Stimulated activated CD8-positive, alpha-beta memory T cell treated with anti-CD3 and anti-CD28 coated beads, Interleukin-15, amount 100 ng/mL, for 48 hours (primary cell): Measurements from ENCODE around the gene VSIG2.

Experiments used
- DNase-seq, 2 donors: peaks; one replicate each; pipeline ENCODE4 v3.0.0-alpha.2; 2020; ENCODE audit warnings: low read depth in 2 of 2

Gene VSIG2

DNA sequence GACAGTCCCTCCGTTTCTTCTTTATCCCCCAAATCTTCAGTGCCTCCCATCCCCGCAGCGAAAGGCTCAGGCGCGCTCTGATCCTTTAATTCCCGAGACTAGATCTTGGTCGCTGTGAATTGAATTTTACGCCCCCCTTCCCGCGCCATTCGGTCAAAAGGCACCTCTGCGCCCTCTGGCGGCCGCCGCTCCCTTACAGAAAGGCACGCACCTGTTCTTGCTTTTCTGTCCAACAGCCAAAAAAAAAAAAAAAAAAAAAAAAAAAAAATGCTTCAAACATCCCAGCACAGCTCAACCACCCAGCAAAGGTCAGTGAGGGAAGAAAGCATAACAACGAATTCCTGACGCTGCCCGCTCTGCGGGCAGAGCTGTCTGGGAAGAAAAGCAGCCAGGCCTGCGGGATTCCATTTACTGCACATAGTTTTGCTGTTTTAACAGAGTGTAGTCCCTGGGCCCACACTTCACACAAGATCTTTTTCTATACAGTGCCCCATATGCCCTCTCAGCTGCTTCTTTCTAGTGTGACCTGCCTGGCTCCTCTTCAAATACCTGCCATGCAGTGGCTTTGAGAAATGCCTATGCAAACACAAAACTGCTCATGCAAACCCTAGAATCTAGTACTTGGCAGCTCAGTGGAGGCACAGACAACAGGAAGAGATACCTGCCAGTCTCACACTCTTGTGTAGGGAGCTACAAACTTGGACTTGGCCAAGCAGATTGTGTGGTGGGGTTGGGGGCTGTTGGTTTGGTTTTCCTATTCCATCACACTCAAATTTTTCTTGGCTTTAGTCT, 11.3 kb upstream of the VSIG2 start:
- peak; percentile 66 to 67 for DNase-seq

DNA sequence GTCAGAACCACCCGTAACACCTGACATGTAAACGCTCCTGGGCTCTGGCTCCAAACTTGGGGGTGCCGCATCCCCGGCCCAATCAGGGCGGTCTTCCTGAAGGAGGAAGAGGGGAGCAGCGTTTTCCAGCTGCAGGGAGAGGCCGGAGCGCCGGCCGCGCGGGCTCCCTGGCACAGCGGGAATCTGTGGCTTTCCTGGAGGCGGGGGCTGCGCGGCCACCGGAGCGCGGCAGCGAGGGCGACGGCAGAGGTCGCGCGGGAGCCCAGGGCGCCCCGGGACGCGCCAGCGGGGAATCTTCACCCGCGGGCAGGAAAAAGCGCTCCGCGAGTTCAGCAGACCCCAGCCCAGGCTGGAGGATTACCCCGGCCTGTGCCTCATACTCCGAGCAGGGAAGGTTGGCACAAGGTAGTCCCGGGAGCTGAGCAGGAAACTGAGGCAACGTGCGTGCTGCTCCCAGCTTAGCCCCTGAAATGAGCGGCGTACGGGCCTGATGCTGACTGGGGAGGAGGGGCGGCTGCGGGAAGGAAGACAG, 10.6 kb upstream of the VSIG2 start:
- DNase-seq = no peak

DNA sequence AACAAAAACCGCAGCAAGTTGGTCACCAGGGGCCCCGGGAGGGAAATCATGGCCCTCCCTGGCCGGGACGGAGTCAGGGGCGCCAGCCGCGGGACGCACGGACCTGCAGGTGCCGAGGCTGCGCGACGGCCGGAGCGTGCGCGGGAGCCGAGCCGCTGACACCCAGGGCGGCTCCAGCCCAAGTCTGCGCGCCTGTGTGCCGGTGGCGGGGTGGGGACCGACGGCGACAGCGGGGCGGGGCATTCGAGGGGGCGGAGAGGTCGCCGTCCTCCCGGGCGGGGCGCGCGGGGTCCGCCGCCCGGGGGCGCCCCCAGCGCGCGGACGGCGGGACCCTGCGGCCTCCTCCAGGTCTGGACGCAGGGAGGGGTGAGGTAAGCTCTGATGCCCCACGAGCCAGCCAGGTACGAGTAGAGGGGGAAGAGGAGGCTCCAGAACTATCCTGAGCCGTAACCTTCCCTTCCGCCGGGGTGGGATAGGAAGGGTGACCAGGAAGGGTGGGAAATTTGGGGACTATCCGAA, 10.1 kb upstream of the VSIG2 start, which contains the start of gene ESAM:
Gene ESAM, minus strand, starts transcription at position 186 of the 519 bp plus-strand sequence. Its CDS starts 136 bp downstream, at position 50.
- DNase-seq = peak; percentile 50 to 63

DNA sequence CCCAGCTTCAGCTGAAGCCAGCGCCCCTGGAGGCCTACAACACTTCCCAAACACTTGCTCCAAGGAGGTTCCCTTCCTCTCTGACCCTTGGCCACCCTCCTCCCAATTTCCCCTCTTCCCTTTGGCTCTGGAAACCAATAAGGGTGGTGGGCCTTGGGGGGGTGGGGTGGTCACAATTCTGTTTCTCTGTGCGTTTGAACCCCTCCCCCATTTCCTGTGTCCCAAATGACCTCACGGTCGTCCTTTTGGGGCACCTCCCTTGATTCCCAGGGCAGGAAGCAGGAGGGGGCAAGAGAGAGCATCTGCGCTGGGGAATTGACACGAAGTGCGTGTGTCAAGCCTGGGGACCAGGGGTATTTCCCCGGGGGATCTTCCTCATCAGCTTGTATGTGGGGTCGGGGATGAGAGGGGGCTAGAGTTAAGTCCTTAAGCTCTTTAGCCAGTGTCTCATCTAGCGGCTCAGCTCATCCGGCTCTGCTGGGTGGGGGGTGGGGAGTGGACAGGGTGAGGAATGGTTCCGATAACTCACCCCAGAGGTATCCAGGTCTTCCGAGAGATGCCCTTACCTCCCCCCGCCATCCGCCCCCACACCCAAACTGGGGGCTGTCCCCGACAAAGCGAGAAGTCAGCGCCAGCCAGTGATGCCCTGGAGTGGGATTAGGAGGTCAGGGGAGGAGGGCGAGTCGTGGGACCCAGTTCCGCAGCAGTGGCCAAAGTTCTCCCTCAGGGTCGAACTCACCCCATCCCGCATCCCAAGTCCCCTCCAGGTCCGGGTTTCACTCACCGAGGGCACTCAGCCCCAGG, 9.4 kb upstream of the VSIG2 start:
- DNase-seq = no peak

DNA sequence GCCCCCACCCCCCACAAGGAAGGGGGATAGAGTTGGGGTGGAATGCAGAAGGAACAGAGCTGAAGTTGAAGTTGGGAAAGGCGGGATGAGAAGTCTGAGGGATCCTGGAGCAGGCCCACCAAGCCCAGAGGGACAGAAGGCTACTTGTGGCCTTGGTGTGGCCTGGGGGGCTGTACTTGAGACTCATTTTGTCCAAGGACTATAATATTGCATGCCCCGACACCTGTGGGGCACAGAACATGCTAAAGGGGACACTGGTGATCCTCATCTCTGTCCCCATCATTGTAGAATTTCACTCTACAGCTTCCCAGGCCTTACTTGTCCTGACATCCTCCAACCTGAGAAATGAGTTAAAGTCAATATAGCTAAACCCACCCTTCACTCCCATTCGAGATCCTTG, 8.8 kb upstream of the VSIG2 start:
- DNase-seq = no peak

DNA sequence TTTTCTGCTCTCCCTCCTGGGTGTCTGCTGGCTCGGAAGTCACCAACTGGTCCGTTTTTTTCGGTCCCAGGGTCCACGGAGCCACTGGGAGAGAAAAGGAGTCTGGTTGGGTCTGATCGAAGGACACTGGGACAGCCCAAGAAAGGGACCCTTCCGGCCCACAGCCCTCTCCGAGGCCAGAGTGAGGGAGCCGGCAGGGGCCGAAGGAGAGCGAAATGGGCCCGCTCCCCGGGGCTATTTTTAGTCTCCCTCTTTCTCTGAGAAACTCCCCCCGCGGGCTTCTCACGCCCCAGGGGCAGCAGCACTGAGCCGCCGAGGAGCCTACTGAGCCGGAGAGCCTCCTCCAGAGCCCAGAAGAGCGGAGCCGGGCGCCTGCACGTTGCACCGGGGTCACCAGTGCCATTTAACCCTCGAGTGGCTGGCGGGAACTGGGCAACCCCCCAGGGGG, 8.2 kb upstream of the VSIG2 start:
- no peak for DNase-seq

DNA sequence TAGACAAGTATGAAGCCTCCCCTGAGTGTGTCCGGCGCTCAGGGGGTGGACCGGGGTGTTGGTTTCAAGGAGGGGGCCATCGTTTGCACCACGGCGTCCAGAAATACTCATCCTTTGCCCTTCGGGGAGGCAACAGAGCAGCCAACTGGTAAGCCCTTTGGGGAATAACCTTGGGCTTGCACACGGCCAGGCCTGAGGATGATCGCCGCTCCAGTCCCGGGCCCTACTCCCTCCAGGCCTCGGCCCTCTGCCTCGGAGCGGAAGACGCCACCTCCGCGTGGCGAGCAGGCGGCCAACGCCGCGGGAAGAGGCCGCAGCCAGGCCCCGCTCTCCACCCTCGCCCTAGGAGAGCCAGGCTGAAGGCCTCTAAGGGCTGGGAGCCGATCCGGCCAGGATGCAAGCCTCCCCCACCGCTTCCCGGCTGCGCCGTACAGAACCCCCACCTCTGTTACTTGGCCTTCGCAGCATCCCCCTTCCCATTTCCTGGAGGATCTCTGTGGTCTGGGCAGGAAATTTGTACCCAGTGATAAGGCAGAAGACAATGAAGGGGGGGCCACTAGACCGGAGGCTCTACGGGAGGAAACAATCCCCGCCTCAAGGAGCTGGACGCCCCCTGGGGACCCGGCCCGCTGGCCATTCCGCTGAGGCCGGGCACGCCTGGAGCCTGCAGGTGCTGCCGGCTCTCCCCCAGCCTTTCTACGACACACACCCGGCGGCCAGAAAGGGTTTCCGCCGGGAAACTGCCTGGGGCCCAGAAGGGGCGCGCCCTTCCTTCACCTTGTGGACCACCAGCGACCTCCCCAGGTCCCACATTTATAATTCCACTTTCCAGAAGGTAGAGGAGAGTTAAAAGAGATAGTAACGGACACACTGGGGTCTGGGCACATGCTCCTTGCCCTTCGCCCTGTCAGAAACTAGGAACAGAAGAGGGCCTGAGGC, 7.5 kb upstream of the VSIG2 start:
- DNase-seq = no peak

DNA sequence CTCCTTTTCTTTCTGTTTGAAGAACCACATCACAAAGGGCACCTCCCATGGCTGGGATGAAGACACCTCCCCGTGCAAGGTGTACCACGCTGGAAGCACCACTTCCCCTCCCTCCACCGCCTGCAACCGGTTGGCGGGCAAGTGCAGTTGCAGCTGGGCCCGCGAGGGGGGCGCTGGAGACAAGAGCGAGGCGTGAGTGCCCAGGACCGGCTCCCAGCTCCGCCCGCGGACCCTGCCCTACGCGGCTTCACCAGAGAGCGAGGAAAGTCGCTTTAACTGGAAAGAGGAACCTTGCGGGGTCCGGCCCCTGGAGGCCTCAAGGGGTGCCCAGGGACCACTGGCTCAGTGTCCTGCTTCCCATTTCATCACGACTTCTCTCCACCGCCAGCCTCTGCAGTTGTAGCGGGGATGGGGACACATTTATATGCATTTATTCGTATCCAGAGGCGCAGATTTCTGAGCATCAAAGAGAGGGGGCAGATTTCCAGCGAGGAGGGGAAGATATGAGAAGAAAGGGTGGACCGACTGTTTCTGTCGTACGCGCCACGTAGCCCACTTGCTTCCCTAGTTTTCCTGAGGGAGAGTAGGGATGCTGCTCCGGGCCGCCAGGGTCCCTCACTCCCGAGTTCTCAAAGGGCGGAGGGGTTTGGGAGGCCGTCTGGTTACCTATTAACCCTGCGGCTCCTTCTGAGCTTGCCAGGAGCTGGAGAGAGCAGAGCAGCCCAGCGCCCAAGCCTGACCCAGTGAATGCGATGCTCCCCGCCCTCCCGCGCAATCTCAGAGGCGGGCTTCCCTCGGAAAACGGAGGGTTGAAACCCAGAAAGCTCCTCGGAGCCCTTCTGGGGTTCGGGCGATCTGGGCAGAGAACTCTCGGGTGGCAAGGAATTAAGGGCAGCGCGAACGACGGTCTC, 6.6 kb upstream of the VSIG2 start:
- DNase-seq = peak; percentile 56 to 63

DNA sequence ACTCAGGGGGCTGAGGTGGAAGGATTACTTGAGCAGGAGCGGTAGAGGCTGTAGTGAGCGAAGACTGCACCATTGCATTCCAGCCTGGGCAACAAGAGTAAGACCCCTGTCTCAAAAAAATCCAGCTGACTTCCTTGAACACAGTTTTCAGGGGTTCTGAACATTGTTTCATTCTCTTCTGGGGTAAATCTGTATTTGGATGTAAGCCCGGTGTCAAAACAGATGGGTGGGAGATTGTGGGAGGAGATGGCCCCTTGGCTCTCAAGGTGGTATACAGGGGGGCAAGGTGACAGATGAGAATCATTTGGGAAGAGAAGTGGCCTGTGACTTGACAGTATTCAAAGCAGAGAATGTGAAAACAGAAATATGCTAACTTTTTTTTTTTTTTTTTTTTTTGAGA, 5.3 kb upstream of the VSIG2 start:
- DNase-seq = no peak

DNA sequence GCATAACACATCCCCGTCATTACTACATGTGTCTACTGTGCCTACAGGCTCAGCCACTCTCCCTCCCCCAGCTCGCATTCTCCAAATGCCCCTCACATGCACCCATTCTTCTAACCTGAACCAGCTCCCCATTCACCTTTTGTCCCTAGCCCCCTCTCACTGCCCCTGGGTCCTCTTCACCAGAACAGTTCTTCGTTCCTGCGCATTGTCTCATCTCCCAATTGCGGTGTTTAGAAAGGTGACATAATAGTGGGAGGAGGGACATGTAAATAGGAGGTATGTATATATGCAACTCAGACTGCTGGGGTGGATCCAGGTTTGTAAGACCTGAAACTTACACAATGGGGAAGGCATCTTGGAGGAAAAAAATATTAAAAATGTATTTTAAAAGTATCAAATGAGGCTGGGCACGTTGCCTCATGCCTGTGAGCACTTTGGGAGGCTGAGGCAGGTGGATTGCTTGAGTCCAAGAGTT, 4.7 kb upstream of the VSIG2 start:
- no peak for DNase-seq

DNA sequence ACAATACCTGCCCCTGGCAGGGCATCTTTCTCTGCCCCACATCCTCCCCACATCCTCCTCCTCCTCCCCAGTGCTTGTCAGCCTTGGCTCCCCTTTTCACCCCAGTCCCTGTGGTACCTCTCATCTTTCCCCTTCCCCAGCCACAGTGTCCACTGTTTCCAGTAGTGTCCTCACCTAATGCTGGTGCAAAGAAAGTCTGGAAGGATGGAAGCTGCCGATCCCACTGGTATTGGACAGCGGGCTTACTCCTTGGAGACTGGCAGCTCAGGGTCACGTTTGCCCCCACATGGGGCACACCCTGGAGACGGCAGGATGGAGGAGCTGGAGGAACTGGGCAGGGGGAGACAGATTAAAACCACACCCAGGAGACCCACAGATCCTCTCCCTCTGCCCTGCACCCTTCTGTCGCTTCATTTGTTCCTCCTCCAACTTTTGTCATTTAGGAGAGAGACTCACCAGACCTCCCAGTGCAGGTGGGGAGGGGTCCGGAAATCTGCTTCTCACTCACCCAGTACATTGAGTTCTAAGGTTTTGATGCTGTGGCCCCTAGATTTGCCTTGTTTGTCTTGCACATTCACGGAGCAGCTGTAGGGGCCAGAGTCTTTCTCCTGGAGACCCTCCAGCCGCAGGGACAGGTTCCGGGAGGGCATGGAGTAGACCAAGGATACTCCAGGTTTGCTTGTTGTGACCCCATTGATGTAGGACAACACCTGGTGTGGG, 4.1 kb upstream of the VSIG2 start:
- DNase-seq = no peak

DNA sequence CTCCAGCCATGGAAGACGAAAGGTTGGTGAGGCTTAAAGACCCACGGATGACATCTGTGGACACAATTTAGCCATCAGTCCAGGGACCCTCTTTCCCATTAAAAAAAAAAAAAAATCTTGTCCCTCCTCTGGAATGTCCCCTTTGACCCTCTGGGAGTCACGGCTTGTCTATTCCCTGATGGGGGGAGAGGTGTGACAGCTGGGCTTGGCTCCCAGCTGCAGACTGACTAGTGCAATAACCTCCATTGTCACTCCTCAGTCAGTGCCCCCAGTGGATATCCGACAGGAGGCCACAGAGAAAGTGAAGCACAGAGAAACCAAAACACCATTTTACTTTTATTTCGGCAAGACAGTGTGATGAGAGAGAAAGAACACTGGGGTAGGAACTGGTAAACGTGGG, 2.7 kb upstream of the VSIG2 start:
- DNase-seq = no peak

DNA sequence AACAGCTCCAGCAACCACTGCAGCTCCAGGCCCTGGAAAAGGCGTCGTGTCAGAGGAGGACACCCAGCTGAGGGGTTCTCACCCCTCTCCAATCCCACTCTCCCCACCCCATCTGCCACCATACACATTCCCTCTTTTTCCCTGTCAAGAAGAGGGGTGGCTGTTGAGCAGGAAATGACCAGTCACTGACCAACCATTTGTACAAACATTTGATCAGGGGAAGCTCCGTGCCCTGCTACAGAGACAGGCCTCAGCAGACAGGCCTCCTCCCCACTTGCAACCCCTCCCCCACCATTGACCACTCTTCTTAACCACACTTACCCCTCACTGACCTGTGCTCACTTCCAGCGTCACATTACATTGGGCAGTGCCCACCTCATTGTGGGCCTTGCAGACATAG, 2.3 kb upstream of the VSIG2 start:
- no peak for DNase-seq

DNA sequence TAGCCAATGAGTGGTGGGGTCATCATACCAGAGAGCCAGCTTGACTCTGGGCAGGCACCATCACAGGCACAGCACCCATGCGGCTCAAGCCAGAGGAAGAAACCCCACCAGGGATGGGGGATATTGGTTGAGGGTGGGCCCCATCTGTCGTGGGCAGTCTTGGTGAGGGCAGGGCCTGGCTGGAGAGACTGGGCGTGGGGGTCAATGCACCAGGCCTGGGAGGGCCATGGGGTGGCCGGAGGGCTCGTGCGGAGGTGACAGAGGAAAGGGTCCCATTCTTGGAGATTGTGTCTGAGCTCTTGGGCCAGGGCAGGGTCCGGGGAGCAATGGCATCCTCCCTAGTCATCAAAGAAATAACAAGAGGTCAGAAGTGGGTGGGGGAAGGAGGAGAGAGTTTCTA, 1.6 kb upstream of the VSIG2 start:
- DNase-seq = no peak

DNA sequence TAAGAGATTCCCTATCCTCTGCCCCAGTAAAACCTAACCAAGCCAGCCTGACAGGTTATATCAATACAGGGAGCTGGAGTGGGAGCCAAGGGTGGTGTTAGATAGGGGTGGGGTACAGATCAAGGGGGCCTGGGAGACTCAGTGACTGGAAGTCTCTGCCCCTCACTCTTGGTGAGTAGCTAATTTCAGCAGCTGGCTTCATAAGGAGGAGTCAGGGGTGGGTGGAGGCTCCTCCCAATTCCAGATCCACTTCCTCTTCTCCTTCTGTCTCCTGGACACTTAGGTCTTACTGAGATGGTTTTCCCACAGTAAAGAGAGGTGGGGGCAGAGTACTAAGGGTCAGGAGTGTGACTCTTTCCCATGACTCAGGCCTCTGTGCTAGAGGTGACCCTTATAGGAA, 1.1 kb upstream of the VSIG2 start:
- DNase-seq = no peak

DNA sequence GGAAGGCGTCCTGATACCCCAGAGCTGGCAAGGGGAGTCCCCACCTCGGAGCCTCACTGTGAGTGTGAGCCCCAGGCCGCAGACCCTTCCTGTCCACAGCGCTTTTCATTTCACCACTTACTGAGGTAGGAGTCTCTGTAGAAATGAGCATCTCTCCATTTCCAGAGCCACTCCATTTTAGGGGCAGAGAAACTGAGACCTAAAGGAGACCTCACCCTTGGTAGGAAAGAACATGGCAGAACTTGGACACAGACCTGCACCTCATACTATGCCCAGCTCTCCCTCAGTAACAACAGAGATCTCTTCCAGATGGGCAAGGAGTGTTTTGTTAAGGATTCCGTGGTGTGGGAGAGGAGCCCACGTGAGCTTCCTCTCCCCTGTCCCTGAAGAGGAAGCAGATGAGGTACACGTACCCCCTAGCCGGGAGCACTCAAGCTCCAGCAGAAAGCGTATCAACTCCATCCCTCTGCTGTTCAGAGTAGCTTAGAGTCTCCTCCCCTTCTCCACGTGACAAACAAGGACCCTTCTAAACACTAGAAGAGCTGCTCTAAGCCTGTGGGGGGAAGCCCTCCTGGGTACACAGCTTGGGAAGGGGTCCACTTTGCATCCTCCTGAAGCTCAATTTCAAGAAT, 532 bp upstream of the VSIG2 start:
- no peak for DNase-seq

DNA sequence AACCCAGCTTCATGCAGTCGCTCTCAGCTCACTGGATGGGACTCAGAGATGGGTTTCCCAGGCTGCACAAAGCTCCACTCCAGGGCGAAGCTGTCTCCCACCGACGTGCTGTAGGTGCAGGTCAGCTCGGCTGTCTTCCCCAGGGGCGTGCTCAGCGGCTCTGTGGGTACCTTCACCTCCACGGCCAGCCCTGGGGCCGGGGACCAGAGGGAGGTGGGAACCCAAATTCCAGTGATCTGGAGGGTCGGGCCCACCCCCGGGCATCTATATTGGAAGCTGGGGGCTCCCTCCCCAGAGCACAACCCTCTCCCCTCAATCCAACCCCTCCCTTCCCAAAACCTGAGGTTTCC, 689 bp downstream of the VSIG2 start:
- DNase-seq = no peak

DNA sequence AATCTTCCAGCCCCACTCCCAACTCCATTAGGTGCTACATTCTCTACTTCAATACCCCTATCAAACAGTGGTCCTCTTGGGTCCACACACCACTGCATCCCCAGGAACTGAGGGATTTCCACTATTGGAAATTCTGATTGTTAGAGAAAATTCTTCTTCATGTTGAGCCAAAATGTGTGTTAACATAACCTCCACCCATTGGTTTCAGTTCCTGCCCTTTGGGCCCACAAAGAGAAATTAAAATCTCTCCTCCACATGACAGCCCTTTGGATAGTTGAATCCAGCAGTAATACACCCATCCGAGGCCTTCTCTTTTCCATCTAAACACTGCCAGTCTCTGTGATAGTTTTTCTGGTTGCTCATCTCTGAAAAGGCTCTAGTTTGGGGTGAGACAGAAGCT, 2.1 kb downstream of the VSIG2 start:
- DNase-seq = no peak
